K562 (cell line): ENCODE data around the gene TRAPPC2L. TPM values are rescaled to one million over a fixed set of nuclear protein-coding genes. Genes with fewer than 3 reads are reported as not detected.

Experiments
- ATAC-seq: fragments of 200-7000 bp; cut with Tn5 transposase; 3 replicates; pipeline ENCODE4 v1.9.1; 2020; ENCODE audit warnings: moderate library complexity
- BruUV-seq: library from RNA; stranded (reverse); fragments of 400-500 nt; replicated peaks from 2 replicates; lab custom pipeline; 2021; lab: Mats Ljungman, UMichigan
- CTCF ChIA-PET: fragments of 300-600 bp; formaldehyde crosslinking; extraction: SDS; loops from one replicate; lab custom pipeline; 2021; ENCODE audit warnings: low intra/inter-chr PET ratio; lab: Yijun Ruan, JAX
- POLR2A ChIA-PET: fragments of 300-600, 350-650 bp; sonication (Branson Sonifier 250); formaldehyde crosslinking; extraction: SDS; loops from one replicate; lab custom pipeline; 2021; ENCODE audit warnings: antibody characterized with exemption, inconsistent platforms; lab: Yijun Ruan, JAX
- DNase-seq, 4 experiments: peaks; one replicate each; pipeline versions ENCODE4 v3.0.0 to v3.0.0-alpha.2; 2011 to 2018; ENCODE audit warnings: low spot score in 3 of 4, mixed read lengths in 3 of 4; ENCODE audit errors: extremely low read depth in 1 of 4
- FAIRE-seq: peaks from 2 replicates; lab custom pipeline; 2011; peaks lifted over from hg19 to GRCh38; lab: Jason Lieb, UNC
- H2AFZ ChIP-seq: 2 replicates; pipeline ENCODE4 v1.6.0; 2011; ENCODE audit warnings: low read depth, low read length, control low read depth, inconsistent platforms
- H3K27ac ChIP-seq: fragments of 200-600 bp; 3 replicates; pipeline ENCODE4 v1.8.0; 2011; ENCODE audit warnings: low read depth, mild to moderate bottlenecking, control low read depth, inconsistent platforms, low read length, moderate library complexity, mixed read lengths; ENCODE audit errors: extremely low read depth
- H3K27me3 ChIP-seq, 2 experiments: fragments of 300-600 bp in 1 of 2; 2 replicates in 1 of 2; 3 replicates in 1 of 2; pipeline versions ENCODE4 v1.6.0 to v1.8.0; 2011; ENCODE audit warnings: inconsistent platforms in 2 of 2, low read length in 2 of 2, mild to moderate bottlenecking in 1 of 2, mixed read lengths in 1 of 2, moderate library complexity in 1 of 2; ENCODE audit not compliant: control insufficient read depth in 2 of 2, insufficient read depth in 2 of 2
- H3K36me3 ChIP-seq: fragments of 300-600 bp; 3 replicates; pipeline ENCODE4 v1.8.0; 2011; ENCODE audit warnings: mild to moderate bottlenecking, low read length, inconsistent platforms; ENCODE audit not compliant: control insufficient read depth, insufficient read depth
- H3K4me1 ChIP-seq, 2 experiments: fragments of 200-600 bp in 1 of 2; replicated peaks in 1 of 2; 2 replicates in 1 of 2; 3 replicates in 1 of 2; pipeline versions ENCODE4 v1.5.1 to v1.8.0; 2011; ENCODE audit warnings: inconsistent platforms in 2 of 2, low read length in 2 of 2, mild to moderate bottlenecking in 1 of 2, mixed read lengths in 1 of 2, moderate library complexity in 1 of 2; ENCODE audit not compliant: control insufficient read depth in 2 of 2, insufficient read depth in 2 of 2
- H3K4me2 ChIP-seq: 2 replicates; pipeline ENCODE4 v1.6.1; 2011; ENCODE audit warnings: low read length, control low read depth, inconsistent platforms, mixed read lengths; ENCODE audit not compliant: insufficient read depth
- H3K4me3 ChIP-seq: fragments of 200-600 bp; sonication (generic), shearing (Covaris generic); 2 replicates; pipeline ENCODE4 v1.5.1; 2016; ENCODE audit warnings: control low read depth, inconsistent platforms
- H3K79me2 ChIP-seq: fragments of 200-600 bp; 3 replicates; pipeline ENCODE4 v1.8.0; 2011; ENCODE audit warnings: low read length, inconsistent platforms; ENCODE audit not compliant: control insufficient read depth, insufficient read depth
- H3K9ac ChIP-seq, 2 experiments: 2 replicates each; pipeline versions ENCODE4 v1.6.0 to v1.6.1; 2011; ENCODE audit warnings: low read depth in 2 of 2, low read length in 2 of 2, control low read depth in 1 of 2, inconsistent platforms in 1 of 2, mild to moderate bottlenecking in 1 of 2, mixed read lengths in 1 of 2; ENCODE audit not compliant: insufficient read depth in 1 of 2
- H3K9me1 ChIP-seq: one replicate; pipeline ENCODE4 v1.6.0; 2011; ENCODE audit warnings: inconsistent platforms, mild to moderate bottlenecking, low read length, moderate library complexity; ENCODE audit not compliant: control insufficient read depth, insufficient read depth
- H3K9me3 ChIP-seq: replicated peaks from 2 replicates; pipeline ENCODE4 v1.5.1; 2011; ENCODE audit warnings: low read depth, low read length, inconsistent platforms; ENCODE audit not compliant: control insufficient read depth, insufficient read depth
- H4K20me1 ChIP-seq: replicated peaks from 2 replicates; pipeline ENCODE4 v1.6.1; 2011; ENCODE audit warnings: low read length, inconsistent platforms, mixed read lengths; ENCODE audit not compliant: control insufficient read depth, insufficient read depth
- ARNT ChIP-seq, 2 experiments: fragments of 450-650 bp; IDR thresholded peaks; 2 replicates each; pipeline ENCODE4 v1.6.1; 2016; ENCODE audit warnings: mild to moderate bottlenecking in 1 of 2
- CHD1 ChIP-seq: fragments of 200-600 bp; sonication (generic); IDR thresholded peaks from one replicate; pipeline ENCODE4 v1.6.1; 2012; ENCODE audit warnings: mild to moderate bottlenecking, moderate library complexity, low read length, inconsistent platforms
- ELF4 ChIP-seq: fragments of 450-650 bp; formaldehyde crosslinking; IDR thresholded peaks from 2 replicates; pipeline ENCODE4 v1.4.0; 2022; ENCODE audit warnings: missing genetic modification characterization
- NR1H2 ChIP-seq: sonication (generic); formaldehyde crosslinking; IDR thresholded peaks from 2 replicates; pipeline ENCODE4 v1.4.0; 2020; ENCODE audit warnings: mild to moderate bottlenecking, missing genetic modification reagents
- OTX1 ChIP-seq: fragments of 450-650 bp; formaldehyde crosslinking; IDR thresholded peaks from 2 replicates; pipeline ENCODE4 v1.4.0; 2022; ENCODE audit warnings: mild to moderate bottlenecking
- POLR2G ChIP-seq: fragments of 200-400 bp; formaldehyde crosslinking; IDR thresholded peaks from 2 replicates; pipeline ENCODE4 v1.6.1; 2017; ENCODE audit warnings: low read depth, mild to moderate bottlenecking, antibody characterized with exemption, low read length, moderate library complexity
- RAD51 ChIP-seq: fragments of 450-650 bp; IDR thresholded peaks from 2 replicates; pipeline ENCODE4 v1.7.1; 2016; ENCODE audit warnings: low read depth, mild to moderate bottlenecking, borderline replicate concordance
- STAG1 ChIP-seq: sonication (generic); formaldehyde crosslinking; IDR thresholded peaks from 2 replicates; pipeline ENCODE4 v1.5.0; 2020; ENCODE audit warnings: missing genetic modification reagents, borderline replicate concordance
- WGBS: fragments of 100-300 bp; shearing (Covaris generic); methylation state at CpG from one replicate; pipeline ENCODE4 v1.1.6; 2016; ENCODE audit warnings: low coverage, mixed read lengths; ENCODE audit not compliant: insufficient coverage; ENCODE audit errors: missing lambda C conversion rate; 5-methylcytosine and 5-hydroxymethylcytosine counted together
- in situ Hi-C: fragments of 300-500 bp; cut with MboI; formaldehyde crosslinking; loops from 4 replicates; pipeline ENCODE4 v1.15.0; 2018; ENCODE audit warnings: inconsistent platforms, mixed read lengths
- intact Hi-C: fragments of 100-400 bp; cut with micrococcal nuclease; formaldehyde crosslinking; loops from 2 replicates; pipeline ENCODE4 v1.14.2; 2022
- polyA plus RNA-seq, 8 experiments: library from polyadenylated mRNA; depleted of rRNA in 4 of 8; stranded (reverse) in 5 of 8; unstranded in 3 of 8; fragments of >200 nt; fragmentation: Nextera tagmentation in 2 of 8; fragmentation: Illumina TruSeq in 1 of 8; extraction: Ambion mirVana in 2 of 8; extraction: Trizol in 1 of 8; gene quantifications; 2 replicates each; pipeline versions ENCODE4 v1.2.1 to v1.2.3, GENCODE V29; 2011 to 2014; ENCODE audit warnings: inconsistent platforms in 1 of 8, missing spikeins in 1 of 8
- total RNA-seq, 7 experiments: library from RNA; depleted of rRNA in 6 of 7; stranded (reverse); fragments of >200 nt in 6 of 7; fragmentation: Illumina TruSeq in 2 of 7; extraction: Trizol in 2 of 7; gene quantifications; 2 replicates each; pipeline versions ENCODE4 v1.2.1 to v1.2.3, GENCODE V29; 2011 to 2021; ENCODE audit warnings: low replicate concordance in 1 of 7
- TF ChIP-seq, protein P1 (sequence below): sonication (generic); formaldehyde crosslinking; IDR thresholded peaks from 2 replicates; pipeline ENCODE4 v1.8.0; 2022; ENCODE audit warnings: mild to moderate bottlenecking, missing genetic modification reagents
- TF ChIP-seq, protein P2 (sequence below): IDR thresholded peaks from 2 replicates; pipeline ENCODE4 v1.6.1; 2014; ENCODE audit warnings: antibody characterized with exemption
- TF ChIP-seq, protein P3 (sequence below): fragments of 450-650 bp; IDR thresholded peaks from 2 replicates; pipeline ENCODE4 v1.6.1; 2016; ENCODE audit warnings: borderline replicate concordance
- TF ChIP-seq, protein P4 (sequence below): fragments of 450-650 bp; IDR thresholded peaks from 2 replicates; pipeline ENCODE4 v1.6.1; 2016; ENCODE audit warnings: mild to moderate bottlenecking

The TRAPPC2L gene
- total and polyA plus RNA-seq, 9 of the 15 experiments (the other 6 are each of a cell fraction or from before 2014, with no cell fraction given): 60.4 to 398 (median 97.5) TPM

DNA sequence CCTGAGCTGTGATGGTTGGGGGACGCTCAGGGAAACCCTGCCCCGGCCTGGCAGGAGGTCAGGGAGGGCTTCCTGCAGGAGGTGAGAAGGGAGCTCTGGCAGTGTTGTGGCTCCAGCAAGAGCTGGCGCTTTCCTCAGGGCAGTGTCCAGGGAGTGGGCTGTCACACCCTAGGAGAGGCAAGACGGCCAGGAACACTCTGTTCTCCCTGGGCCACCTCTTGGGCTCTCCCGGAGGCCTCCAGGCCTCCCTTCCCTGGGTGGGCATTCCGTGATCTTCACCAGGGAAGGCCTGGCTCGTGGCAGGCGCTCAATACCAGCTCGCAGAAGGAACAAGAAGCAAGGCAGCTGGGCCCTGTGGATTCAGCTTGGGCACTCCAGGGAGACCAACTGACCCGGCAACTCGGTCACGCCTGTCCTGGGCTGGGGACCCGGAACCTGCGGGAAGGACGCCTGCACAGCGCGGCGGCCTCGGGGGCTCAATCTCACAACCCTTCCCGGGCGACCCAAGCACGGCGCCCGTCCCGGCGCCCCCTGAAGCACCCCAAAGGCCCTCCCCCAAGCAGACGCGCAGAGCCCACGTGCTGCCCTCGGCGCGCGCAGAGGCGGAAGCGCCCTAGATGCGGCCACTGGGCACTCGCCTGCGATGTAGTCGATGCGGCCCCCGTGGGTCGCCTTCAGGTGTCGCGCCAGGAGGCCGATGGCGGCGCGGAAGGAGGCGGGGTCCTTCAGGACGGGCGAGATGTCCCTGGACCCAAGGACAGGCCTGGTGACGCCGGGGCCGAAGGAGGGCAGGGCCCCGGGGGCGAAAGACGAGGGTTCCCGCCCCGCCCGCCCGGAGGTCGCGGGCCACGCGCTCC lies 45.8 kb upstream of the TRAPPC2L start:
- in situ Hi-C loops: loop anchor here (5.0 to 10.0 kb wide), 2 partner anchors 356 to 404 kb away; partner anchors contain the start of gene ZNF778
- peaks cover 14 to 82% of the 10 kb centered on the region in 2 experiments for H3K4me1 ChIP-seq
- H3K27me3 ChIP-seq: no peaks in the 10 kb centered on the region; a peak in 1 of 5 replicates
- peak overlapping the region; percentile 96 for H3K4me2 ChIP-seq
- ChIA-PET CTCF (interaction anchor here (0.8 to 1.9 kb wide), 3 partner anchors 47 to 360 kb away, joined by 4 to 16 read pairs (median 5); partner anchors contain the start of gene CDH15), POLR2A (interaction anchor here (0.6 to 6.1 kb wide), 15 partner anchors 8 to 664 kb away, joined by 3 to 50 read pairs (median 5); partner anchors contain the start of gene PIEZO1)
- peak overlapping the region; percentile 86 to 99 for H3K9ac ChIP-seq
- ATAC-seq (peak; percentile 48), DNase-seq (peak; percentile 68 to 83 (median 75)), FAIRE-seq (no peak)
- no TSS peak for BruUV-seq
- H3K36me3 ChIP-seq: peaks cover 49% of the 10 kb centered on the region; the same call in 2 of the 3 replicates
- peak overlapping the region; percentile 98 for H2AFZ ChIP-seq
- H3K4me3 ChIP-seq: peak overlapping the region; percentile 64
- intact Hi-C loops: loop anchor here (5.0 to 10.0 kb wide), 3 partner anchors 166 to 696 kb away; partner anchors contain the start of genes CBFA2T3 and SPG7
- no peaks in the 10 kb centered on the region for H3K9me1 ChIP-seq
- 2% methylated on average over 35 of the region's 65 CpGs for WGBS
- peaks cover 47% of the 10 kb centered on the region for H3K79me2 ChIP-seq
- peak overlapping the region; percentile 94 for H3K27ac ChIP-seq
- peaks cover 30% of the 10 kb centered on the region; the same call in 1 of the 2 replicates for H4K20me1 ChIP-seq
- no peaks in the 10 kb centered on the region for H3K9me3 ChIP-seq
- TF ChIP-seq, protein P1, sequence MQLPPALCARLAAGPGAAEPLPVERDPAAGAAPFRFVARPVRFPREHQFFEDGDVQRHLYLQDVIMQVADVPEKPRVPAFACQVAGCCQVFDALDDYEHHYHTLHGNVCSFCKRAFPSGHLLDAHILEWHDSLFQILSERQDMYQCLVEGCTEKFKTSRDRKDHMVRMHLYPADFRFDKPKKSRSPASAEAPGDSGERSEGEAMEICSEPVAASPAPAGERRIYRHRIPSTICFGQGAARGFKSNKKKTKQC: peak; percentile 61; the same call in 1 of the 2 replicates
- TF ChIP-seq, protein P2, sequence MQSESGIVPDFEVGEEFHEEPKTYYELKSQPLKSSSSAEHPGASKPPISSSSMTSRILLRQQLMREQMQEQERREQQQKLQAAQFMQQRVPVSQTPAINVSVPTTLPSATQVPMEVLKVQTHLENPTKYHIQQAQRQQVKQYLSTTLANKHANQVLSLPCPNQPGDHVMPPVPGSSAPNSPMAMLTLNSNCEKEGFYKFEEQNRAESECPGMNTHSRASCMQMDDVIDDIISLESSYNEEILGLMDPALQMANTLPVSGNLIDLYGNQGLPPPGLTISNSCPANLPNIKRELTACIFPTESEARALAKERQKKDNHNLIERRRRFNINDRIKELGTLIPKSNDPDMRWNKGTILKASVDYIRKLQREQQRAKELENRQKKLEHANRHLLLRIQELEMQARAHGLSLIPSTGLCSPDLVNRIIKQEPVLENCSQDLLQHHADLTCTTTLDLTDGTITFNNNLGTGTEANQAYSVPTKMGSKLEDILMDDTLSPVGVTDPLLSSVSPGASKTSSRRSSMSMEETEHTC: peak; percentile 52; the same call in 1 of the 2 replicates
- TF ChIP-seq NR1H2 (CRISPR knock-in tag) (peak; percentile 93; the same call in 1 of the 2 replicates), OTX1 (CRISPR knock-in tag) (0 out of 2 replicates have a peak, but pooled peaks have one; percentile 11), POLR2G (peak; percentile 79), ELF4 (peak; percentile 77; the same call in 1 of the 2 replicates), RAD51 (peak; percentile 78), STAG1 (CRISPR knock-in tag) (0 out of 2 replicates have a peak, but pooled peaks have one; percentile 30), CHD1 (no peak), ARNT (IDR thresholded peaks at IDR 0.05) (no peak)
- TF ChIP-seq, protein P3, sequence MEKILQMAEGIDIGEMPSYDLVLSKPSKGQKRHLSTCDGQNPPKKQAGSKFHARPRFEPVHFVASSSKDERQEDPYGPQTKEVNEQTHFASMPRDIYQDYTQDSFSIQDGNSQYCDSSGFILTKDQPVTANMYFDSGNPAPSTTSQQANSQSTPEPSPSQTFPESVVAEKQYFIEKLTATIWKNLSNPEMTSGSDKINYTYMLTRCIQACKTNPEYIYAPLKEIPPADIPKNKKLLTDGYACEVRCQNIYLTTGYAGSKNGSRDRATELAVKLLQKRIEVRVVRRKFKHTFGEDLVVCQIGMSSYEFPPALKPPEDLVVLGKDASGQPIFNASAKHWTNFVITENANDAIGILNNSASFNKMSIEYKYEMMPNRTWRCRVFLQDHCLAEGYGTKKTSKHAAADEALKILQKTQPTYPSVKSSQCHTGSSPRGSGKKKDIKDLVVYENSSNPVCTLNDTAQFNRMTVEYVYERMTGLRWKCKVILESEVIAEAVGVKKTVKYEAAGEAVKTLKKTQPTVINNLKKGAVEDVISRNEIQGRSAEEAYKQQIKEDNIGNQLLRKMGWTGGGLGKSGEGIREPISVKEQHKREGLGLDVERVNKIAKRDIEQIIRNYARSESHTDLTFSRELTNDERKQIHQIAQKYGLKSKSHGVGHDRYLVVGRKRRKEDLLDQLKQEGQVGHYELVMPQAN: peak; percentile 94; the same call in 1 of the 2 replicates
- TF ChIP-seq, protein P4, sequence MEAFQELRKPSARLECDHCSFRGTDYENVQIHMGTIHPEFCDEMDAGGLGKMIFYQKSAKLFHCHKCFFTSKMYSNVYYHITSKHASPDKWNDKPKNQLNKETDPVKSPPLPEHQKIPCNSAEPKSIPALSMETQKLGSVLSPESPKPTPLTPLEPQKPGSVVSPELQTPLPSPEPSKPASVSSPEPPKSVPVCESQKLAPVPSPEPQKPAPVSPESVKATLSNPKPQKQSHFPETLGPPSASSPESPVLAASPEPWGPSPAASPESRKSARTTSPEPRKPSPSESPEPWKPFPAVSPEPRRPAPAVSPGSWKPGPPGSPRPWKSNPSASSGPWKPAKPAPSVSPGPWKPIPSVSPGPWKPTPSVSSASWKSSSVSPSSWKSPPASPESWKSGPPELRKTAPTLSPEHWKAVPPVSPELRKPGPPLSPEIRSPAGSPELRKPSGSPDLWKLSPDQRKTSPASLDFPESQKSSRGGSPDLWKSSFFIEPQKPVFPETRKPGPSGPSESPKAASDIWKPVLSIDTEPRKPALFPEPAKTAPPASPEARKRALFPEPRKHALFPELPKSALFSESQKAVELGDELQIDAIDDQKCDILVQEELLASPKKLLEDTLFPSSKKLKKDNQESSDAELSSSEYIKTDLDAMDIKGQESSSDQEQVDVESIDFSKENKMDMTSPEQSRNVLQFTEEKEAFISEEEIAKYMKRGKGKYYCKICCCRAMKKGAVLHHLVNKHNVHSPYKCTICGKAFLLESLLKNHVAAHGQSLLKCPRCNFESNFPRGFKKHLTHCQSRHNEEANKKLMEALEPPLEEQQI: no peak
